SK-N-SH treated with all-trans-retinoic acid at 6 μM for 48 hours (cell line): Measurements from ENCODE around the gene CDH20.

Experiments used
- ATAC-seq: fragments of 200-7000 bp; cut with Tn5 transposase; 3 replicates; pipeline ENCODE4 v1.9.1; 2020; ENCODE audit warnings: mild to moderate bottlenecking, moderate library complexity
- ARNTL ChIP-seq: fragments of 450-650 bp; formaldehyde crosslinking; IDR thresholded peaks from 2 replicates; pipeline ENCODE4 v1.5.0; 2020; ENCODE audit warnings: low read depth, mild to moderate bottlenecking, moderate library complexity, borderline replicate concordance
- CREB5 ChIP-seq: fragments of 250-450 bp; sonication (Bioruptor Pico); IDR thresholded peaks from 2 replicates; pipeline ENCODE4 v1.5.1; 2020; ENCODE audit warnings: low read depth, mild to moderate bottlenecking, moderate library complexity
- CSDC2 ChIP-seq: fragments of 250-450 bp; sonication (Bioruptor Pico); IDR thresholded peaks from 2 replicates; pipeline ENCODE4 v1.5.0; 2020; ENCODE audit warnings: mild to moderate bottlenecking, moderate library complexity
- CSRNP3 ChIP-seq: fragments of 250-450 bp; sonication (Bioruptor Pico); IDR thresholded peaks from 2 replicates; pipeline ENCODE4 v1.5.1; 2021; ENCODE audit warnings: mild to moderate bottlenecking, moderate library complexity
- ESRRG ChIP-seq: fragments of 250-450 bp; sonication (Bioruptor Pico); IDR thresholded peaks from 2 replicates; pipeline ENCODE4 v1.6.1; 2021; ENCODE audit warnings: mild to moderate bottlenecking
- GLIS3 ChIP-seq: fragments of 250-450 bp; sonication (Bioruptor Pico); IDR thresholded peaks from 2 replicates; pipeline ENCODE4 v1.5.0; 2020; ENCODE audit warnings: mild to moderate bottlenecking, moderate library complexity
- ISL1 ChIP-seq: fragments of 250-450 bp; sonication (Bioruptor Pico); IDR thresholded peaks from 2 replicates; pipeline ENCODE4 v2.1.2; 2022; ENCODE audit warnings: mild to moderate bottlenecking, moderate library complexity
- OSR1 ChIP-seq: fragments of 250-450 bp; sonication (Bioruptor Pico); IDR thresholded peaks from 2 replicates; pipeline ENCODE4 v1.8.0; 2022; ENCODE audit warnings: moderate library complexity, mild to moderate bottlenecking, inconsistent platforms
- PPARA ChIP-seq: fragments of 250-450 bp; sonication (Bioruptor Pico); IDR thresholded peaks from 2 replicates; pipeline ENCODE4 v1.5.0; 2020; ENCODE audit warnings: mild to moderate bottlenecking, borderline replicate concordance
- RARB ChIP-seq: fragments of 250-450 bp; sonication (Bioruptor Pico); IDR thresholded peaks from 2 replicates; pipeline ENCODE4 v1.8.0; 2021; ENCODE audit warnings: mild to moderate bottlenecking, moderate library complexity
- SNAI2 ChIP-seq: fragments of 250-450 bp; sonication (Bioruptor Pico); IDR thresholded peaks from 2 replicates; pipeline ENCODE4 v1.5.0; 2020; ENCODE audit warnings: mild to moderate bottlenecking, moderate library complexity
- TCF4 ChIP-seq: fragments of 250-450 bp; sonication (Bioruptor Pico); IDR thresholded peaks from 2 replicates; pipeline ENCODE4 v1.8.0; 2021; ENCODE audit warnings: mild to moderate bottlenecking, moderate library complexity, borderline replicate concordance
- TSHZ2 ChIP-seq: fragments of 250-450 bp; sonication (Bioruptor Pico); IDR thresholded peaks from 2 replicates; pipeline ENCODE4 v1.5.0; 2020; ENCODE audit warnings: mild to moderate bottlenecking, moderate library complexity
- ZC3H10 ChIP-seq: fragments of 250-450 bp; sonication (Bioruptor Pico); IDR thresholded peaks from 2 replicates; pipeline ENCODE4 v1.5.1; 2021; ENCODE audit warnings: mild to moderate bottlenecking, moderate library complexity
- ZFP3 ChIP-seq: fragments of 250-450 bp; sonication (Bioruptor Pico); IDR thresholded peaks from 2 replicates; pipeline ENCODE4 v1.5.0; 2020; ENCODE audit warnings: mild to moderate bottlenecking, moderate library complexity
- ZFP30 ChIP-seq: fragments of 450-650 bp; formaldehyde crosslinking; IDR thresholded peaks from 2 replicates; pipeline ENCODE4 v1.5.0; 2022; ENCODE audit warnings: mild to moderate bottlenecking, moderate library complexity
- ZNF565 ChIP-seq: fragments of 450-650 bp; formaldehyde crosslinking; conservative IDR thresholded peaks from 2 replicates; pipeline ENCODE4 v1.5.0; 2020; ENCODE audit warnings: low read depth, mild to moderate bottlenecking, moderate library complexity
- ZNF8 ChIP-seq: fragments of 450-650 bp; formaldehyde crosslinking; IDR thresholded peaks from 2 replicates; pipeline ENCODE4 v1.5.0; 2020; ENCODE audit warnings: mild to moderate bottlenecking, moderate library complexity
- TF ChIP-seq, protein P1 (sequence below): fragments of 250-450 bp; sonication (Bioruptor Pico); IDR thresholded peaks from 2 replicates; pipeline ENCODE4 v1.8.0; 2020; ENCODE audit warnings: mild to moderate bottlenecking, moderate library complexity, borderline replicate concordance
- TF ChIP-seq, protein P2 (sequence below): fragments of 250-450 bp; sonication (Bioruptor Pico); IDR thresholded peaks from 2 replicates; pipeline ENCODE4 v1.8.0; 2021; ENCODE audit warnings: low read depth, mild to moderate bottlenecking, moderate library complexity, borderline replicate concordance

CDH20 gene

GRCh38 chr18:61337527-61337926 lies 4.3 kb downstream of the CDH20 start:
- ATAC-seq = no peak
- TF ChIP-seq ZFP3 (no peak), TSHZ2 (no peak), ZFP30 (no peak), PPARA (CRISPR knock-in tag) (no peak), ZNF565 (CRISPR knock-in tag) (no peak), CREB5 (CRISPR knock-in tag) (no peak), CSRNP3 (CRISPR knock-in tag) (no peak), RARB (CRISPR knock-in tag) (no peak), ZNF8 (CRISPR knock-in tag) (no peak), SNAI2 (CRISPR knock-in tag) (no peak), GLIS3 (CRISPR knock-in tag) (no peak), OSR1 (no peak), ISL1 (CRISPR knock-in tag) (no peak), CSDC2 (no peak), ZC3H10 (CRISPR knock-in tag) (no peak)
- TF ChIP-seq, protein P1, sequence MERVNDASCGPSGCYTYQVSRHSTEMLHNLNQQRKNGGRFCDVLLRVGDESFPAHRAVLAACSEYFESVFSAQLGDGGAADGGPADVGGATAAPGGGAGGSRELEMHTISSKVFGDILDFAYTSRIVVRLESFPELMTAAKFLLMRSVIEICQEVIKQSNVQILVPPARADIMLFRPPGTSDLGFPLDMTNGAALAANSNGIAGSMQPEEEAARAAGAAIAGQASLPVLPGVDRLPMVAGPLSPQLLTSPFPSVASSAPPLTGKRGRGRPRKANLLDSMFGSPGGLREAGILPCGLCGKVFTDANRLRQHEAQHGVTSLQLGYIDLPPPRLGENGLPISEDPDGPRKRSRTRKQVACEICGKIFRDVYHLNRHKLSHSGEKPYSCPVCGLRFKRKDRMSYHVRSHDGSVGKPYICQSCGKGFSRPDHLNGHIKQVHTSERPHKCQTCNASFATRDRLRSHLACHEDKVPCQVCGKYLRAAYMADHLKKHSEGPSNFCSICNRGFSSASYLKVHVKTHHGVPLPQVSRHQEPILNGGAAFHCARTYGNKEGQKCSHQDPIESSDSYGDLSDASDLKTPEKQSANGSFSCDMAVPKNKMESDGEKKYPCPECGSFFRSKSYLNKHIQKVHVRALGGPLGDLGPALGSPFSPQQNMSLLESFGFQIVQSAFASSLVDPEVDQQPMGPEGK (CRISPR knock-in tag) = no peak
- TF ChIP-seq, protein P2, sequence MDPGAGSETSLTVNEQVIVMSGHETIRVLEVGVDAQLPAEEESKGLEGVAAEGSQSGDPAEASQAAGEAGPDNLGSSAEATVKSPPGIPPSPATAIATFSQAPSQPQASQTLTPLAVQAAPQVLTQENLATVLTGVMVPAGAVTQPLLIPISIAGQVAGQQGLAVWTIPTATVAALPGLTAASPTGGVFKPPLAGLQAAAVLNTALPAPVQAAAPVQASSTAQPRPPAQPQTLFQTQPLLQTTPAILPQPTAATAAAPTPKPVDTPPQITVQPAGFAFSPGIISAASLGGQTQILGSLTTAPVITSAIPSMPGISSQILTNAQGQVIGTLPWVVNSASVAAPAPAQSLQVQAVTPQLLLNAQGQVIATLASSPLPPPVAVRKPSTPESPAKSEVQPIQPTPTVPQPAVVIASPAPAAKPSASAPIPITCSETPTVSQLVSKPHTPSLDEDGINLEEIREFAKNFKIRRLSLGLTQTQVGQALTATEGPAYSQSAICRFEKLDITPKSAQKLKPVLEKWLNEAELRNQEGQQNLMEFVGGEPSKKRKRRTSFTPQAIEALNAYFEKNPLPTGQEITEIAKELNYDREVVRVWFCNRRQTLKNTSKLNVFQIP (CRISPR knock-in tag) = no peak

- ATAC-seq = no peak
Measured at GRCh38 chr18:61340148-61340547, 6.9 kb downstream of the CDH20 start.

More at GRCh38 chr18:61340148-61340547, 6.9 kb downstream of the CDH20 start:
- TF ChIP-seq TCF4 (CRISPR knock-in tag) = no peak
- TF ChIP-seq CSRNP3 (CRISPR knock-in tag) = no peak
- TF ChIP-seq ZC3H10 (CRISPR knock-in tag) = no peak
- no peak for TF ChIP-seq ISL1 (CRISPR knock-in tag)
- no peak for TF ChIP-seq CREB5 (CRISPR knock-in tag)
- TF ChIP-seq ARNTL (CRISPR knock-in tag) = no peak
- no peak for TF ChIP-seq GLIS3 (CRISPR knock-in tag)
- no peak for TF ChIP-seq PPARA (CRISPR knock-in tag)
- TF ChIP-seq, protein P1 (CRISPR knock-in tag) = no peak
- TF ChIP-seq ESRRG (CRISPR knock-in tag) = no peak
- no peak for TF ChIP-seq TSHZ2
- TF ChIP-seq ZNF565 (CRISPR knock-in tag) = no peak
